ENCODE measurements around the gene NDOR1.

Gene NDOR1

DNA sequence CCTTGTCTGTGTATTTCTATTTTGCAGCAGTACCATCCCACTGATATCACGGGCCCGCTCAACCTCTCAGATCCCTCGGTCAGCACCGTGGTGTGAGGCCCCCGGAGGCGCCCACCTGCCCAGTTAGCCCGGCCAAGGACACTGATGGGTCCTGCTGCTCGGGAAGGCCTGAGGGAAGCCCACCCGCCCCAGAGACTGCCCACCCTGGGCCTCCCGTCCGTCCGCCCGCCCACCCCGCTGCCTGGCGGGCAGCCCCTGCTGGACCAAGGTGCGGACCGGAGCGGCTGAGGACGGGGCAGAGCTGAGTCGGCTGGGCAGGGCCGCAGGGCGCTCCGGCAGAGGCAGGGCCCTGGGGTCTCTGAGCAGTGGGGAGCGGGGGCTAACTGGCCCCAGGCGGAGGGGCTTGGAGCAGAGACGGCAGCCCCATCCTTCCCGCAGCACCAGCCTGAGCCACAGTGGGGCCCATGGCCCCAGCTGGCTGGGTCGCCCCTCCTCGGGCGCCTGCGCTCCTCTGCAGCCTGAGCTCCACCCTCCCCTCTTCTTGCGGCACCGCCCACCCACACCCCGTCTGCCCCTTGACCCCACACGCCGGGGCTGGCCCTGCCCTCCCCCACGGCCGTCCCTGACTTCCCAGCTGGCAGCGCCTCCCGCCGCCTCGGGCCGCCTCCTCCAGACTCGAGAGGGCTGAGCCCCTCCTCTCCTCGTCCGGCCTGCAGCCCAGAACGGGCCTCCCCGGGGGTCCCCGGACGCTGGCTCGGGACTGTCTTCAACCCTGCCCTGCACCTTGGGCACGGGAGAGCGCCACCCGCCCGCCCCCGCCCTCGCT, 37.5 kb upstream of the NDOR1 start:
- peak; percentile 32 for DNase-seq

DNA sequence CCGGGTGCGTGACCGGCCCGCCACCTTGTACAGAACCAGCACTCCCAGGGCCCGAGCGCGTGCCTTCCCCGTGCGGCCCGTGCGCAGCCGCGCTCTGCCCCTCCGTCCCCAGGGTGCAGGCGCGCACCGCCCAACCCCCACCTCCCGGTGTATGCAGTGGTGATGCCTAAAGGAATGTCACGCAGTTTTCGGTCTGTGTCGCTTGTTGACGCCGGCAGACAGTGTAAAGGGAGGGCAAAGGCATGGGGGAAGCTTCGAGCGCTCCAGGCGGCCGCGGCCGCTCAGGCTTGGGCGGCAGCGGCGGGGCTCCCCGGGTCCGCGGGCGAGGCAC, 37.0 kb upstream of the NDOR1 start:
- no peak for DNase-seq

DNA sequence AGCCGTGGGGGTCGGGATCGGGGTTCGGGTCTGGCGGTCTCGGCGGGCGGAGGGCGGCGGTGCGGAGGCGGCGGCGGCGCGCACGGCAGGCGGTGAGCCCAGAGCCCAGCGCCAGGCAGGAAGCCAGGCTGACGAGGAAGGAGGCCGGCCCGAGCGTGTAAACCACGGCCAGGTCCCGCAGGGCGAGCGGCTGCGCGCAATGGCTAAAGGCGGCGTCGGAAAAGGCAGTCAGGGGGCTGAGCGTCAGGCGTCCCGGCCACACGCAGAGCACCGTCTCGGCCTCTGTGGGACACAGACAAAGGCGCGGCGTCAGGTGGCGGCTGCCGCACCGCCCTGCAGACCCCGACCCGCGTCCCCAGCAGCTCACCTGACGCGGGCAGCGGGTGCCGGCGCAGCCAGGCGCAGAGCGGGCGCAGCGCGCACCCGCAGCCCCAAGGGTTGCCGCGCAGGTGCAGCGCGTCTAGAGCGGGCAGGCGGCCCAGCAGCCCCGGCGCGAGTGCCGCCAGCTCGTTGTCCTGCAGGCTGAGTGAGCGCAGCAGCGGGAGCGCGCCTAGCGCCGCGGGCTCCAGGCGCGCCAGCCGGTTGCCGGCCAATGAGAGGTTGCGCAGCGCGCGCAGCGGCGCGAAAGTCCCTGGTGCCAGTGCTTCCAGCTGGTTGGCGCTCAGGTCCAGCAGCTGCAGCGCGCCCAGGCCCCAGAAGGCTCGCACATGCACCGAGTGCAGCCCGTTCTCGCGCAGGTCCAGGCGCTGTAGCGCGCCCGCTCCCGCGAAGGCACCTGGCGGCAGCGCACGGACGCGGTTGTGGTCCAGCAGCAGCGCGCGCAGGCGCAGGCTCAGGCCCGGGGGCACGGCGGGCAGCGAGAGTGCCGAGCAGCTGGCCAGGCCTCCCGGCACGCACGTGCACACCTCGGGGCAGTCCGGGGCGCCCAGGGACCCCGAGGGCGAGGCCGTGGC, 36.3 kb upstream of the NDOR1 start:
- peak; percentile 66 for DNase-seq

DNA sequence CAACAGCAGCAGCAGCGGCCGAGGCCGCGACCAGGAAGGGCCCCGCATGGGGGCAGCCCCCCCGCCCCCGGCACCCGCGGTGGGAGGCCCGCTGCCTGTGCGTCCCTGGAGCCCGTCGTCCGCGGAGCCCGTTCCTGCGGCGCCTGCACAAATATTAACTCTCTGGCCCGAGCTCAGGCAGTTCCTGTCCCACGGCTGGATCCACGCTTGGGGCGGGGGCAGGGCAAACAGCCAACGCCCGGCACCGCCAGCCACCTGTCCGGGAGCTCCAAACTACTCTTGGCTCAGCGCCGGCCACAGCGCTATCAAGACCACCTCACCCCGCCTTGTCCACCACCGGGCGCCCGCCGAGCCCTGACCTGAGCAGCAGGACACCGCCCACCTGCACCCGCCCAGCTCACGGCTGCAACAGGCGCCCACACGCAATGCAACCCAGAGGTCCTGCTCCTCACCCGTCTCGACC, 35.6 kb upstream of the NDOR1 start, which contains the start of gene LRRC26:
Gene LRRC26, minus strand, starts transcription at position 156 of the 463 bp plus-strand sequence. Its CDS starts 108 bp downstream, at position 48.
- no peak for DNase-seq

DNA sequence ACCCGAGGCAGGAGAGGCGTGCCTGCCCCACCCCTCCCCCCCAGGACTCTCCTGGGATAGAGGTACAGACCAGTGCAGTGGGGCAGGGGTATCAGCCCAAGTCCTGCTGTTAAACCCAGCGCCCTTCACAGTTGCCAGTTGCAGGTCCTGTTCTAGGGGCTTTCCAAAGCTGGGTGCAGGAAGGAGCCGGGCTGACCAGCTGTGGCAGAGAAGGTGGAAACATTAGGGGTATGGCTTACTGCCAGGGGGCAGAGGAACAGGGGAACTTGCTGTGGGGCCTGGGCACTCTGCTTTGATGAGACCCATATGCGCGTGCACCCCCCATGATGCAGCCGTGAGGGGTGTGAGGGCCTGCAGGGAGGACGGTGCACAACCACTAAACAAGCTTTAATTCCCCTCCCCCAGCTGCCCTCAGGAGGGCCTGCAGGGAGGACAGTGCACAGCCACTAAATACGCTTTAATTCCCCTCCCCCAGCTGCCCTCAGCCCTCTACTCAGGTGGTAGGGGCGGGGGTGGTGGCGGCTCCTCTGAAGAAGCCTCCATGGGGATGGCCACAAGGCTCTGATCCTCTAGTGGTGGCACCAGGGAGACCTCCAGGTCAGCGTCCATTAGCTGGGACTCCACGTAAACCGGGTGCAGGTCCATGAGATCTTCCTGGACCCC, 34.9 kb upstream of the NDOR1 start:
- no peak for DNase-seq

DNA sequence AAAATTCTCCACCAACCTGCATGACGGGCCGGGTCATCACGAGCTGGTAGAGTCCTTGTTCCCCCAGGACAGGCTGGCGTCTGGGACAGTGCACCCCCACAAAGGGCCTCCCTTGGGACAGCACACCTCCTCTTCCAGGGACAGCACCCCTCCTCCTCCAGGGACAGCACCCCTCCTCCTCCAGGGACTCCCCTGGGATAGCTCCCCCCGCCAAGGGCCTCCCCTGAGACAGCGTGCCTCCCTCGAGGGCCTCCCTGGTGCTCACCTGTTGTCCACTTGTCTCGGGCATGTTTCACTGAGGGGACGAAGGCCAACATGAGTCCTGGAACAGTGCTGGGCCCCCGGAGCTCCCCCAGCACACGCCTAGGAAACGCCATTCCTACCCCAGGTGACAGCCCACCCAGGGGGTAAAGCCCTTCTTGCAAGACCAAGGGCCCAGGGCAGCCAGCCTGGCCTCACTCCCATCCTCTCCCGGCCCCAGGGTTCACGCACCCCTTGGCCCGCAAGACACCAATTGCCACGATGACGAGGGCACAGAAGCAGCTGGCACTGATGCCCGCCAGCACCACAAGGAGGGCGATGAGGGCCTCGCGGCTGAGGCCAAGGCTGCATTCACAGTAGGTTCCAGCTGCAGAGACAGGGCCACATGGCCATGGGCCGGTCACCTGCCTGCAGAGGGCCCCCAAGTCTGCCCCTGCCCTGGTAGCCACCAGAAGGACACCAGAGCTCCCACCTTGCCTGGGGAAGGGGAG, 34.2 kb upstream of the NDOR1 start:
- no peak for DNase-seq

DNA sequence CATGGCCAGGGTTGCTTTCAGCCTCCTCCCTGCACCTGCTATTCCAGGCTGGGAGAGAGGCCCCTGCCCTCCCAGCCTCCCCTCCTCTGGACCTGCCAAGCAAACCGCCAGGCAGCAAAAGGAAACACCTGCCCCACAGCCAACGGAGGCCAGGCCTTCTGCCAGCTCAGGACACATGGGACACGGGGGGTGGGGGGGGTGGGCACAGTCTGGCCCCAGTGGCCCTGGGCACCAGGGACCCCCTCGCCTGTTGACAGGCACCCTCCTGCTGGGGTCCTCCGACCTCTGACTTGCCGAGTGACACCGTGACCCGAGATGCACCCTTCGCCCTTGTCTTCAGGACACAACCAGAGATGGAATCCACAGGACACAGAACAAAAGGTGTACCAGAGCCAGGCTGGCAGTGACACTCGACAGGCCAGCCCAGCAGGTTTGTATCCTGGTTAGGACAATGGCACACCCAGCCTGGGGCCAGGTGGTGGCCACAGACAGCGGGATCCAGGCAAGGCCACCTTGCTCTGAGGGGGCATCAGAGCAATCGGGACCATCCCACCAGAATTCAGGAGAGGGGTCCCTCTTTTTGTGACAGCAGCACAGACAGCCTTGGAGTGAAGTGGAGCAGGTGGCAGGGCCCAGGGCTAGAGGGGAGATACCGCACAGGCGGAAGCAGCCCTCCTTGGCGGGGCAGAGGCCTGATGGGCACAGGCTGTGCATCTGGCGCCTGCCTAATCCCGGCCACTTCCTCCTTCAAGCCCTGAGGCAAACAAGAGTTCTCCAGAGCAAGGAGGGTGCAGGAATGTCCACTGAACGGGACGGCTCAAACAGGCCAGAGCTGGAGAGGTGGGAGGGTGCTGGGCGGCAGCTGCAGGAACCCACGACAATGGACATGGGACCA, 32.4 kb upstream of the NDOR1 start:
- DNase-seq: peak; percentile 55

DNA sequence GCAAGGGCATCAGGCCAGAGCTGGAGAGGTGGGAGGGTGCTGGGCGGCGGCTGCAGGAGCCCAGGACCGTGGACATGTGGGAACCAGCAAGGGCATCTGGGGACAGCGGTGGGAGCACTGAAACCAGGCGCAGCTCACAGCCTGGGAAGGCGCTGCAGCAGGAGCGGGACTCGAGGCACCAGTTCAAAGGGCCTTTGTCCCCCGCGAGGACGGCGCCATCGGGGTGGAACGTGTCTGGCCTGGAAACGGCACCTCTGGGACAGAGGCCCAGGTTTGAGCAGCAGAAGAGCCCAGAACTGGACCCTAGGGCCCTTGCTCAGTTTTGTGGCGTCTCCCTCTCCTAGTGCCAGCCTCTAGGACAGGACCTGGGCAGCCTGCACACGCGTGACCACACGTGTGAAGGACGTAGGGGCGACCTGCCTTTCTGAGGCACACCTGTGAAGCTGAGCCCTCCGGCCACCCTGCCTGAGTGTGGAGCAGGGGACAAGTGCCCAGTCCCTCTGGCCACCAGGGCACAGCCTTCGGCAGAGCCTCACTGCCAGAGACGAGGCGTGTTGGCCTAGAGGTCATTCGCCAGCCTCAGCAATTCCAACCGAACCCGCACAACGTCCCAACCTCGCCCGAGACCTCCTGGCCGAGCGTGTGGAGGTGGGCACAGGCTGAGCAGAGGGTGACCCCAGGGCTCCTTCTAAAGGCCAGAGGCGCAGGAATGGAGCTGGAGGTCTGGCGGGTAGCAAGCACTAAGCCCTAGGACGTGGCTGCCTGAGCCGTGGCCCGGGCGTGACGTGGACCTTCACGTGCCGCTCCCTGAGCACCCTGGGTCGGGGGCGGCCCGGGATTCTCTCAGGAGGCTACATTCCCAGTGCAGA, 31.5 kb upstream of the NDOR1 start:
- DNase-seq: peak; percentile 43

DNA sequence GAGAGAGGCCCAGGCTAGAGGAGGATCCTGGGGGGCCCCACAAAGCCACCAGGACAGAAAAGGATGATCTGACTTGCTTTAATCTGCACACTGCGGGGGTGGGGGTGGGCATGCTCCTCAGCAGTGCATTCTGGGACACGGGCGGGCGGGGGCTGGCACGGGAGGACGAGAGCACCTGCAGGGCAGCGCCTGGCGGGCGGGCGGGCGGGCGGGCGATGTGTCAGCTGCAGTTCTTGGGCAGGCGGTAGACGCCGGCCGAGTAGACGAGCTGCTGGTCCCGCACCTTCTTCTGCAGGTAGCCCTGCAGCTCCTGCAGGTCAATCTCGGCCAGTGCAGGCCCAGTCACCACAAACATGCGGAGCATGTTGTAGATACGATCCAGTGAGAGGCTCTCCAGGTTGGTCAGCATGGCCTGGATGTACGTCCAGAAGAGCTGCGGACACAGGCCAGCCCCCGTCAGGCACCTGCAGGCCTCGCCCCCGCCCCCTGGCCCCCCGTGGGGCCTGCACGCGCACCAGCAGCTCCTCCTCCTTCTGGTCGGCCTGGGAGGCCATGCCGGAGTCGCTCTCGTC, 30.7 kb upstream of the NDOR1 start:
- no peak for DNase-seq

DNA sequence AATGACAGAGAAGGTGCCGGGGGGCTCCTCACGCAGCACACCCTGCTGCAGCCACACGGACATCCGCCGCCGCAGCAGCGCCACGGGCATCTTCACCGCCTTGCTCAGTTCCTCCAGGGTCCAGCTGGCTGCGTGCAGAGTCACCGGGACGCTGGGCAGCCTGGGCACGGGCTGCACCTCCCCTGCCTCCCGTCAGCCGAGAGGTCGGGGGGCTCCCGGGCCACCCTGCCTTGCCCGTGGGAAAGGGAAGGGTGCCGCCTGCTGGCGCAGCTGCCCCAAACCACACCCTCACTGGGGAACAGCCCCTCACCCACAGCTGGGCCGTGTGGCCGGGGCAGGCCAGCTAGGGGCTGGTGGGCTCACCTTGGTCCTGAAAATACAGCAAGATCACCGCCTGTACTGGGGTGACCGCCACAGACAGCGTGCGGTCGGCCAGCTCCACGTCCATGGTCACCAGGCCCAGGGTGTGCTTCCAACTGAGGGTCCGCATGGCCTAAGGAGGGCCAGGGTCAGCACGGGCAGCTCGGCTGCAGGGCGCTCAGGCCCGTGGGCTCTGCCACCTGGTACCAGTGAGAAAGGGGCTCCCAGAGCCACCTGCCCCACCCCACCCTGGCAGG, 30.0 kb upstream of the NDOR1 start:
- DNase-seq: no peak

DNA sequence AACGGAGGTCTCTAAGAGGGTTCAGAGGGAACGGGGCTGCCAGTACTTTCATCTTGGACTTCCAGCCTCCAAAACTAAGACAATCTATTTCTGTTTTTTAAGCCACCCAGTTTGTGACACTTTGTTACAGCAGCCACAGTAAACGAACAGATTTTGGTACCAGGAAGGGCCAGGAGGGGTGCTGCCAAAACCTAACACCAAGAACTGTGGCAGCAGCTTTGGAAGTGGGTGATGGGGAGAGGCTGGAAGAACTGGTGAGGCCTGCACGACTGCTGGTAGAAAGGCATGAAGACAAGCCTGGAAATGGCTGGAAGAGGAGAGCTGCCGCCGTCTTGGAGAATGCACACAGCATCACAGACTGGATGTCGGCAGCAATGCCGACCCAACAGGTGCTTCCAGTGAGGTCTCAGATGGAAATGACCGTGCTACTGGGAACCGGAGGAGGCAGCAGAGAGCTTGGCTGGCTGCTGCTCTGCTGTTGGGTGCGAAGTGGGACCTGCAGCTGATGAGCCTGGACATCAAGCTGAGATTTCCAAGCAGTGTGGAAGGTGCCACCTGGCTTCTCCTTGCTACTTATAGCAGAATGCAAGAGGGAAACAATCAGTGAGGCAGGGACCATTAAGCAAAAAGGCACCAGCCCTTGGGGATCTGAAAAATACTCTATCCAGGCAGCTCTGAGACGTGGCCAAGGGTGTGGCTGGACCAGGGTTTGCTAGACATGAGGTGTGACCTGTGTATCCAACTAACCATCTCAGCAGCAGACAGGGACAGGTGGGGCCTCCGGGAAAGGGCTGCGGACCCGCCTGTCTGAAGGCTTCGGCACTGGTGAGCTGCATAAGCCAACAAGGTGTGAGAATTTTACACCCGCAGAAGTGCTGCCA, 29.0 kb upstream of the NDOR1 start:
- DNase-seq: peak; percentile 77

DNA sequence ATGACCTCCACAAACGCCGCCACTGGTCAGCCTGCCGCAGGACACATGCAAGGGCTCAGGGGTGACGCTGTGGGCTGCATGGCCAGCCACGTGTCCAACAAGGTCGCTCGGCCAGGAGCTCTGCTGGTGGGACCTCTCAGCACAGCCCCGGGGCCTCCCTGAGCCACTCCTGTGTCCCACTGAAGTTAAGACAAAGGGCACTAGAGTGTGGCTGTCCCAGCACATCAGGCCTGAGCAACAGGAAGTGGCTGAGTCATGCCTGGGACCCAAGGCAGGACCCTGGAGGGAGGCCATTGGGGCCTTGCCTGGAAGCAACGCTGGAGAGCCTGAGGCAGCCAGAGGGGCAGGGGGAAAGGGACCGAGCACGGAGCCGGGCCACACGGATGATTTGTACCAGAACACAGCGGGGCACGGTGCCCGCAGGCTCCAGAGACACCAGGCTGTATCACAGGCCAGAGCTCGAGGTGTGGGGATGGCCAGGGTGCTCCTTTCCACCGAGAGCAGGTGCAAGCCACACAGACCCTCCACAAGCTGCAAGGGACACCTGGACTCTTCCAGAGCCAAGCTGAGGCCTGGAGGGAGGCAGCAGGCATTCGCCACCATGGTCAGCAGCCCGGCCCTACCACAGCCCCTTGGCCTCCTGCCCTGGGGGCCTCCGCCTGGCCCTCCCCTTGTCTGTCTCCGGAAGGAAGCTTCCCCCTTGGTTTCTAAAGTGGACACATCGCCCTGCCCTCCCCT, 27.1 kb upstream of the NDOR1 start:
- no peak for DNase-seq

DNA sequence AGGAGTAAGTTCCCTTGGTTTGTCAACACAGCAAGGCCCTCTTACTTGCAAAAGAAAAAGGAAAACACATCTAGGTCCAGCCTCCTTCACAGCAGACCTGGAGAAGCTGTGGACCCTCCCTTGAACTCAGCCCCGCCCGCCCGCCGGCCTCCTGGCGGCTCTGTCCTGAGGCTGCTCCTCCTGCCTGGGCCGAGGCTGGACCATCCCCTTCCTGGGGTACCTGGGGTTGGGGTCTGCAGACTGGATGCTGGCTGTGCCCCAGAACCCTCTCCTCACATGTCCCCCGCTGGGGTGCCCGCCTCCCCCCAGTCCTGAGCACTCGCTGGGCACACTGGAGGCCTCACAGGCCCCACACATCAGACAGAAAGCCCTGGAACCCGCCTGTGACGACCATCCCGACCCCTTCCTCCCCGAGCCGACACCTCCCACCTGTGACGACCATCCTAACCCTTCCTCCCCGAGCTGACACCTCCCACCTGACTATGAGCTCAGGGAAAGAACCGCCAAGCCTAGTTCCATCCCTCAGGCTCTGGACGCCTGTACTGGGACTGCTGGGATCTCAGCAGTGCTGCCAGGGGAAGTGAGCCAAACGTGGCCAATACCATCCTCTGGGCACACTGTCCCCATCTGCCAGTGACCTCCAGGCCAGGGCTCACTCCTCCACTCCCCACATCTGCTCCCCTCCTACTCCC, 26.4 kb upstream of the NDOR1 start:
- no peak for DNase-seq

DNA sequence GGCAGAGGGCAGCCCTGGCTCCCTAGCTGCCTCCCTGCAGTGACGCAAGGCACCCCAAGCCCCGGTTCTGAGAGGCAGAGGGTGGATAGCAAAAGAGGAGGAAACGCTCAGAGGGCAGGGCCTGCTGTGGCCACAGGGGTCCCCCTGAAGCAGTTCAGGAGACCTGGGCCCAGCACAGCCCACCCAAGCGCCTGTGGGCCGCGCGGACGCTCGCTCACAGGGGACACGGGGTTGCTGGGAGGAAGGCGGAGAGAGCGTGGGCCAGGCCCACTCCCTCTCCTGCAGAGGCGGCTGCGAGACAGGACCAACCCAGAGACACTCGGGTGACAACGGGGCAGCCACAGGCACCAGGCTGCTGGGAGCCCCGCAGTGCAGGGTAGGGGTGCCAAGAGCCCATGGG, 25.7 kb upstream of the NDOR1 start:
- DNase-seq: no peak

DNA sequence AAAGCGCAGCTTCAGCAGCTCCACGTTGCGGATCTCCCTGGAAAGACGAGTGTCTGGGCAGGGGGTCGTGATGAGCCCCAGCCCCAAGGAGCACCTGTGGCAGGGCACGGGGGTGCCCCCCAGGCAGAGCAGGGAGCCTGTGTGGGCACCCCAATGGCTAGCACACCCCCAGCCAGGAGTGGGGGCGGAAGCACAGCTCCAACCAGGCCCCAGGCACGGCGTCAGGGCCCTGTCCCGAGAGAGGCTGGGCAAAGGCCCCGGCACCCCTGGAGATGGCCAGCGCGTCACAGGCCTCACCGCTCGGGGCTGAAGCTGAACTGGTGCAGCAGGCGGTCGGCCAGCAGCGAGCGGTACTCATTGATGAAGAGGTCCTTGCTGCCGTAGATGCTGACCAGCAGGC, 25.0 kb upstream of the NDOR1 start:
- DNase-seq: no peak

DNA sequence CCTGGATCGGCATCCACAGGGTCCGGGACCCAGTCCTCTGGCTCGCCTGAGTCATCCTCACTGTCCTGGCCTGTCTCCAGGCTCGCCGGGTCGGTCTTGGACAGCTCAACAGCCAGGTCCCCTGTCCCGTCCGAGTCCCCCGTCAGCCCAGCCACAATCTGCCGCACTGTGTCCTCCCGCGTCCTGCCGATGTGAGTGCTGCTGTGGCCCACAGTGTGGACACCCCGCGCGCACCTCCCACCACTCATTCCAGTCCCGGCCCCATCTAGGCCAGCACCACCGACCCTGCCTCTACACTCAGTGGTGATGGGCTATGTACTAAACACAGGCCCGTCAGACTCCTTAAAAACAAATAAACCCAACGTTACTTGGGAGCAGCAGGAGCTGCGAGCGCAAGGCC, 23.8 kb upstream of the NDOR1 start:
- no peak for DNase-seq

DNA sequence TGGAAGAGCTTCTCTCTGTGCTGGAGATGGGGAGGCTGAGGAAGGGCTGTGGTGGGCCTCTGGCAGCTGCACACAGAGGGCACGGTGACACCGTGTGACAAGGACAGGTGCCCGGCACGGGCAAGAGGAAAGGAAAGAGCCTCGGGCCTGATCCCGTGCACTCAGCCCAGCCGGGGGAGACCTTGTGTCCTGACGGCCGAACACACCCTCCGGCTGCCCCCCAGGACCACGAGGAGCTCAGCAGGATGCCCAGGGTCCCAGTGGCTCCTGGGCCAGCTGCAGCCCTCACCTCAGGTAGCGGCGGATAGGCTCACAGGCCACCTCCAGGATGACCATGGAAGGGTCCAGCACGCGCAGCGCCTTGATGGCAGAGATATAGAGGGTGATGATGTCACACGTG, 22.7 kb upstream of the NDOR1 start:
- DNase-seq: no peak
